Measurements from ENCODE around the gene PDSS2. TPM values are rescaled to one million over a fixed set of nuclear protein-coding genes. Genes with fewer than 3 reads are reported as not detected.

The PDSS2 gene
- total RNA-seq, 1 experiment from 2014 or later, result 12.1 TPM

DNA sequence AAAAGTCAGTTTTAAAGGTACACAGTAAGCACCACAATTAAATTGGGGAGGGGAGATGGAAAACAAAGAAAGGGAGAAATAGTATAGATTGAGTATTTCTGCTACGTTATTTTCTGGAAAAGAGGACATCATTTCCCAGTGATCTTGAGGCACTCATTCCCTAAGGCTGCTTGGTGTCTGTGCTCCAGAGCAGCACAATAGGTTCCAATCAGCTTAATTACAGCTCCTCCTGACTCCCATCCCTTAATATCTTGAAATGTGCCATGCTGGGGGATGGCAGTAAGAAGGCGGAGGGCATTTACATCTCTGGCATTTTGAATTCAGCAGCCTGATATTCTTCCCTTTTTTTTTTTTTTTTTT lies 304.6 kb downstream of the PDSS2 start:
- H3K4ac ChIP-seq (ENCODE audit: low read depth, low read length), result no peak overlapping the region
- H3K9me3 ChIP-seq (ENCODE audit: control insufficient read depth, low read depth, low read length), result no peaks in the 10 kb centered on the region
- no peak overlapping the region for H3K9ac ChIP-seq (ENCODE audit: extremely low read depth, insufficient read length, low read length)
- H2AK5ac ChIP-seq (ENCODE audit: insufficient read length, low read length), result no peak overlapping the region
- H3K18ac ChIP-seq (ENCODE audit: insufficient read length, low read depth, low read length), result no peak overlapping the region
- no peak overlapping the region for H2BK5ac ChIP-seq (ENCODE audit: insufficient read length, low read length)
- DNase-seq, result no peak
- peak overlapping the region; percentile 66 to 81 (median 78) for H3K27ac Mint-ChIP-seq
- no peaks in the 10 kb centered on the region for H3K79me2 ChIP-seq (ENCODE audit: insufficient read depth, low read length)
- H3K23ac ChIP-seq (ENCODE audit: insufficient read length, low read depth, low read length), result no peak overlapping the region
- H3K79me1 ChIP-seq (ENCODE audit: insufficient read depth, low read depth, low read length, poor library complexity, severe bottlenecking), result no peaks in the 10 kb centered on the region
- no peaks in the 10 kb centered on the region for H4K20me1 ChIP-seq (ENCODE audit: control insufficient read depth, insufficient read depth, insufficient read length)
- no peak overlapping the region for H4K5ac ChIP-seq (ENCODE audit: insufficient read length, low read depth, low read length)
- no peak overlapping the region for H3K4me2 ChIP-seq (ENCODE audit: insufficient read depth, insufficient read length, low read length)
- no peak overlapping the region for H2BK15ac ChIP-seq (ENCODE audit: low read depth, low read length)
- H3K9me3 Mint-ChIP-seq, result no peaks in the 10 kb centered on the region; a peak in 1 of 5 replicates
- no peak overlapping the region for H3K56ac ChIP-seq (ENCODE audit: insufficient read length, low read depth, low read length)
- H3K4me1 Mint-ChIP-seq, result peaks cover 23 to 29% of the 10 kb centered on the region in 2 experiments
- no peak overlapping the region for H4K8ac ChIP-seq (replicated peaks; ENCODE audit: insufficient read length, low read depth, low read length)
- H3K4me1 ChIP-seq (ENCODE audit: insufficient read depth, low read length), result no peaks in the 10 kb centered on the region; the same call in 1 of the 2 replicates
- no peak overlapping the region for H3T11ph ChIP-seq (ENCODE audit: low read length)
- no peak overlapping the region for H2BK120ac ChIP-seq (ENCODE audit: low read depth, low read length, poor library complexity, severe bottlenecking)
- no peak overlapping the region for H3K14ac ChIP-seq (ENCODE audit: insufficient read depth, low read length)
- no peak overlapping the region for H2AFZ ChIP-seq (ENCODE audit: low read length)
- TF ChIP-seq CTCF (conservative IDR thresholded peaks at IDR 0.05), result no peak
- H3K36me3 Mint-ChIP-seq (ENCODE audit: insufficient read depth in 1 of 3, low read depth in 3 of 3), result no peaks in the 10 kb centered on the region; a peak in 1 of 7 replicates
- H3K4me3 Mint-ChIP-seq, result no peak overlapping the region
- no peak overlapping the region for H4K91ac ChIP-seq (ENCODE audit: insufficient read length, low read depth, low read length)
- no peak overlapping the region for H2BK12ac ChIP-seq (ENCODE audit: insufficient read length, low read depth, low read length)
- no peaks in the 10 kb centered on the region for H3K27me3 ChIP-seq (ENCODE audit: insufficient read depth, low read length)
- no peak overlapping the region for H2BK20ac ChIP-seq (ENCODE audit: low read depth, low read length, poor library complexity, severe bottlenecking)
- no peaks in the 10 kb centered on the region for H3K23me2 ChIP-seq (ENCODE audit: insufficient read length, low read depth, low read length, poor library complexity, severe bottlenecking)
- H3K27me3 Mint-ChIP-seq (ENCODE audit: low read depth), result no peaks in the 10 kb centered on the region
- WGBS (ENCODE audit: extremely low coverage, insufficient read length, low lambda C conversion rate), result no CpG with 5 or more reads among the region's 2 CpGs
- H3K27ac ChIP-seq (ENCODE audit: insufficient read length, low read depth, low read length), result no peak overlapping the region
